Measurements from ENCODE around the gene GLG1. TPM values are rescaled to one million over a fixed set of nuclear protein-coding genes. Genes with fewer than 3 reads are reported as not detected.

The GLG1 gene
- total and polyA plus RNA-seq, 8 donors = 116 to 147 (median 135) TPM

DNA sequence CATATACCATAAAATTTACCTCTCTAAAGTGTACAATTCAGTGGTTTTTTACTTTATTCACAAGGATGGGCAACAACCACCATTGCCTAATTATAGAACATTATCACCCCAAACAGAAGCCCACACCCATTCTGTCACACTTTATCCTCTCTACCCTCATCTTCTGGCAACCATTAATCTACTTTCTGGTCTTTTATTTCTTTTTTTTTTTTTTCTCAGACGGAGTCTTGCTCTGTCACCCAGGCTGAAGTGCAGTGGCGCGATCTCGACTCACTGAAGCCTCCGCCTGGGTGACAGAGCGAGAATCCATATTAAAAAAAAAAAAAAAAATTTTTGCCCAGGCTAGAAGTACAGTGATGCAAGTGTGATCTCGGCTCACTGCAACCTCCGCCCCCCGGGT, 95.0 kb downstream of the GLG1 start:
- H3K9me3 ChIP-seq = no peaks in the 10 kb centered on the region
- peaks cover 0 to 3% of the 10 kb centered on the region in 2 donors for H3K4me1 ChIP-seq
- no peaks in the 10 kb centered on the region for H3K27me3 ChIP-seq
- DNase-seq = no peak
- intact Hi-C loops (cut with DNase I) = no loop called here
- peaks cover 0 to 15% of the 10 kb centered on the region in 2 donors for H3K36me3 ChIP-seq
- TF ChIP-seq, protein P1, sequence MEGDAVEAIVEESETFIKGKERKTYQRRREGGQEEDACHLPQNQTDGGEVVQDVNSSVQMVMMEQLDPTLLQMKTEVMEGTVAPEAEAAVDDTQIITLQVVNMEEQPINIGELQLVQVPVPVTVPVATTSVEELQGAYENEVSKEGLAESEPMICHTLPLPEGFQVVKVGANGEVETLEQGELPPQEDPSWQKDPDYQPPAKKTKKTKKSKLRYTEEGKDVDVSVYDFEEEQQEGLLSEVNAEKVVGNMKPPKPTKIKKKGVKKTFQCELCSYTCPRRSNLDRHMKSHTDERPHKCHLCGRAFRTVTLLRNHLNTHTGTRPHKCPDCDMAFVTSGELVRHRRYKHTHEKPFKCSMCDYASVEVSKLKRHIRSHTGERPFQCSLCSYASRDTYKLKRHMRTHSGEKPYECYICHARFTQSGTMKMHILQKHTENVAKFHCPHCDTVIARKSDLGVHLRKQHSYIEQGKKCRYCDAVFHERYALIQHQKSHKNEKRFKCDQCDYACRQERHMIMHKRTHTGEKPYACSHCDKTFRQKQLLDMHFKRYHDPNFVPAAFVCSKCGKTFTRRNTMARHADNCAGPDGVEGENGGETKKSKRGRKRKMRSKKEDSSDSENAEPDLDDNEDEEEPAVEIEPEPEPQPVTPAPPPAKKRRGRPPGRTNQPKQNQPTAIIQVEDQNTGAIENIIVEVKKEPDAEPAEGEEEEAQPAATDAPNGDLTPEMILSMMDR (IDR thresholded peaks at IDR 0.05) = no peak
- H3K27ac ChIP-seq = no peak overlapping the region
- no peak for ATAC-seq
- no peak overlapping the region for H3K4me3 ChIP-seq

- Histone ChIP-seq H3K36me3 (peaks cover 0 to 42% of the 10 kb centered on the region in 2 donors), H3K4me1 (no peaks in the 10 kb centered on the region), H3K4me3 (no peak overlapping the region), H3K27ac (no peak overlapping the region), H3K27me3 (no peaks in the 10 kb centered on the region), H3K9me3 (no peaks in the 10 kb centered on the region)
- DNase-seq = no peak
- ATAC-seq = no peak
- TF ChIP-seq, protein P1 (IDR thresholded peaks at IDR 0.05) = no peak
- intact Hi-C loops (cut with DNase I) = no loop called here
Measured at GRCh38 chr16:74505011-74505410, 101.9 kb downstream of the GLG1 start.

- Histone ChIP-seq H3K9me3 (no peaks in the 10 kb centered on the region), H3K4me1 (no peaks in the 10 kb centered on the region), H3K27ac (no peak overlapping the region), H3K36me3 (peaks cover 0 to 40% of the 10 kb centered on the region in 2 donors), H3K27me3 (no peaks in the 10 kb centered on the region), H3K4me3 (no peak overlapping the region)
- intact Hi-C loops (cut with DNase I) = no loop called here
- no peak for DNase-seq
- ATAC-seq = no peak
- TF ChIP-seq, protein P1 (IDR thresholded peaks at IDR 0.05) = no peak
Measured at GRCh38 chr16:74503412-74503811, 103.5 kb downstream of the GLG1 start.

DNA sequence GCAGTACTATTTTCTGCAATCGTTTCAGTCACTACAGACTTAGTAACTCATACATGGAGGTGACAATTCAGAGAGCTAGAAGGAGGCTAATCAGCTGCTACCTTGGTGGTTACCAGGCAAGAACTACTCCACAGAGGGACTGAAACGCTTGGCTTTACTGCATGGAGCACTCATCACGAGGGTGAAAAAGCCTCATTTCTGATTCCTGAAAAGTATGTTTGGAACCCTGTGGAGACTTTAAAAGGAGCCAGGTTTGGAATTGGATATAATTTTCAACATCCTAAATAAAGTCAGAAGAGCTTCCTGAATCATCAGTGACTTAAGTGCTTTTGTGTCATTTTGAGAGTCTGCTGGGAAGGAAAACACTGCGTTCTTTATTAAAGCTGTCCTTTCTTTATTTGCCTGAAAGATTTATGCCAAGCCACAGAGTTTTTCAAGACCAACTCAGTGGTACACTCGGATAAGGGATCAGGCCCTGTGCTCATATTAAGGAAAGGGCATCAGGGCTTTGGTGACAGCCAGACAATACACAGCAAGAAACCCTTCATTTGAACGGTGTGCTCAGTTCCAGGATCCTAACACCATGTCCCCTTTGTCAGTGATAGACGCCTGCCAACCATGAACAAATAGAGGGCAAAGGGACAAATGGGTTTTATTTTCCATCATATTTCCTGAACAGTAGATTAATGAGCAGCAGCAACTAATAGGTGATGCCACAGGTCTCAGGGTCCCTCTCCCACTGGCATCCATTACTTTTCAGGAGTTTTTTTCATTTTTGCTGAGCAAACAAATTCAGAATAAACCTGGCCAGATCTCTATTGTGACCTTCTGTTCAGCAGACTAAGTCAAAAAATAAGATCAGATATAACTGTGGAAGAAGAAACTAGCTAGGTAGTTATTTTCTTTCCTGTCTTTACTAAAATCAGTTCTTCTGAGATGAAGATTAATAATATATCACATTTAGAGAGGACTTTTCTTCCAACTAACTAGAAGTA, 105.1 kb downstream of the GLG1 start:
- Histone ChIP-seq H3K4me1 (no peaks in the 10 kb centered on the region), H3K9me3 (no peaks in the 10 kb centered on the region), H3K36me3 (peaks cover 0 to 26% of the 10 kb centered on the region in 2 donors), H3K4me3 (no peak overlapping the region), H3K27ac (no peak overlapping the region), H3K27me3 (no peaks in the 10 kb centered on the region)
- no peak for ATAC-seq
- no peak for DNase-seq
- intact Hi-C loops (cut with DNase I) = no loop called here
- TF ChIP-seq, protein P1 (IDR thresholded peaks at IDR 0.05) = no peak

- intact Hi-C loops (cut with DNase I) = no loop called here
- no peaks in the 10 kb centered on the region for H3K4me1 ChIP-seq
- peaks cover 0 to 30% of the 10 kb centered on the region in 2 donors for H3K36me3 ChIP-seq
- H3K9me3 ChIP-seq = no peaks in the 10 kb centered on the region
- no peak overlapping the region for H3K27ac ChIP-seq
- no peaks in the 10 kb centered on the region for H3K27me3 ChIP-seq
- ATAC-seq (no peak), DNase-seq (no peak)
- no peak overlapping the region for H3K4me3 ChIP-seq
- TF ChIP-seq, protein P1 (IDR thresholded peaks at IDR 0.05) = no peak
Measured at GRCh38 chr16:74500907-74501306, 106.0 kb downstream of the GLG1 start.
